Stomach (tissue), 9 donors: ENCODE measurements around the gene FBP2. TPM values are rescaled to one million over a fixed set of nuclear protein-coding genes. Genes with fewer than 3 reads are reported as not detected.

Source experiments
- DNase-seq, 2 donors: peaks; one replicate each; pipeline versions ENCODE4 v3.0.0 to v3.0.0-alpha.2; 2013 to 2019
- H3K27ac ChIP-seq, 5 donors: fragments of 200-600 bp in 4 of 5; sonication (generic) in 4 of 5; one replicate each; pipeline ENCODE4 v1.5.1; 2013 to 2019; ENCODE audit warnings: mild to moderate bottlenecking in 1 of 5, moderate library complexity in 1 of 5
- H3K27me3 ChIP-seq, 3 donors: fragments of 200-600 bp; sonication (generic); one replicate each; pipeline ENCODE4 v1.5.1; 2017 to 2019; ENCODE audit warnings: mixed run types in 1 of 3
- H3K36me3 ChIP-seq, 4 donors: fragments of 200-600 bp; sonication (generic); 1 replicate in 3 of 4; 2 replicates in 1 of 4; pipeline ENCODE4 v1.5.1; 2016 to 2019
- H3K4me1 ChIP-seq, 4 donors: fragments of 200-600 bp; sonication (generic); one replicate each; pipeline ENCODE4 v1.5.1; 2016 to 2019
- H3K4me3 ChIP-seq, 4 donors: fragments of 200-600 bp; sonication (generic) in 3 of 4; one replicate each; pipeline ENCODE4 v1.5.1; 2016 to 2019; ENCODE audit warnings: mild to moderate bottlenecking in 1 of 4
- H3K9me3 ChIP-seq, 4 donors: fragments of 200-600 bp; sonication (generic); one replicate each; pipeline ENCODE4 v1.5.1; 2016 to 2019
- EP300 ChIP-seq: sonication (generic); formaldehyde crosslinking; IDR thresholded peaks from one replicate; pipeline ENCODE4 v1.6.1; 2017; ENCODE audit warnings: antibody characterized with exemption
- POLR2A ChIP-seq, 4 donors: fragments of 450-650 bp; IDR thresholded peaks; one replicate each; pipeline ENCODE4 v1.6.1; 2016; ENCODE audit warnings: antibody characterized with exemption in 4 of 4, control low read depth in 2 of 4, mild to moderate bottlenecking in 1 of 4, moderate library complexity in 1 of 4
- POLR2AphosphoS5 ChIP-seq, 3 donors: sonication (generic); formaldehyde crosslinking; IDR thresholded peaks; one replicate each; pipeline ENCODE4 v1.6.1; 2016; ENCODE audit warnings: antibody characterized with exemption in 3 of 3
- WGBS, 5 donors: extraction: QIAGEN DNeasy Blood & Tissue Kit in 3 of 5; methylation state at CpG; one replicate each; pipeline versions ENCODE4 v1.1.5 to v1.1.7; 2013 to 2018; 5-methylcytosine and 5-hydroxymethylcytosine counted together
- intact Hi-C: fragments of 100-400 bp; cut with DNase I; formaldehyde crosslinking; loops from one replicate; pipeline ENCODE4 v1.15.1; 2023; ENCODE audit warnings: low total_unique reads
- polyA plus RNA-seq, 3 donors: library from polyadenylated mRNA; stranded (reverse); fragments of 200-250 nt; gene quantifications; one replicate each; pipeline ENCODE4 v1.2.3, GENCODE V29; 2013
- total RNA-seq, 5 donors: library from RNA; depleted of rRNA; stranded (reverse); fragments of >200 nt; gene quantifications; one replicate each; pipeline versions ENCODE4 v1.1.0 to v1.2.3, GENCODE V29; 2014 to 2016
- TF ChIP-seq, protein P1 (sequence below), 7 experiments: fragments of 450-650 bp in 4 of 7; fragments of 200-600 bp in 3 of 7; sonication (generic) in 3 of 7; IDR thresholded peaks; one replicate each; pipeline ENCODE4 v1.5.1; 2016 to 2019; ENCODE audit warnings: antibody characterized with exemption in 7 of 7, control low read depth in 2 of 7, mild to moderate bottlenecking in 1 of 7
- donor health status: healthy with polysubstance abuse.
- donor health status: Bipolar disorder and iron deficiency.
- donor health status: healthy.

Gene FBP2
- total and polyA plus RNA-seq, 8 donors, result 15.6 to 86.4 (median 29.3) TPM; not detected in 1

DNA sequence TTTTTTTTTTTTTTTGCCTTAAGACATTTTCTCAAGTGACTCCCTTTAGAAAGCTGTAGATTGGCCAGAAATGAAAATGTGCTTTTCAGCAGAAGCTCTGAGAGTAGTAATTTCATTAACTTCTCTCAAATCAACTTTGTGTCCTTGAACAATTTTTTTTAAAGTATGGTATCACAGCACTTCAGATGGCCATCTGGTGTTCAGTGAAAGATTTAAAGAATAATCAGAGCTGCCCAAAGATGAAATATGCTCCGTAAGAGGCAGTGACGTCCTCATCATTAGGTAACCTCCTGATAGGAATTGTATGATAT lies 81.7 kb downstream of the FBP2 start:
- intact Hi-C loops, result no loop called here
- TF ChIP-seq POLR2A (IDR thresholded peaks at IDR 0.05), result no peak
- TF ChIP-seq POLR2AphosphoS5 (IDR thresholded peaks at IDR 0.05), result no peak
- no peak for TF ChIP-seq EP300
- TF ChIP-seq, protein P1, sequence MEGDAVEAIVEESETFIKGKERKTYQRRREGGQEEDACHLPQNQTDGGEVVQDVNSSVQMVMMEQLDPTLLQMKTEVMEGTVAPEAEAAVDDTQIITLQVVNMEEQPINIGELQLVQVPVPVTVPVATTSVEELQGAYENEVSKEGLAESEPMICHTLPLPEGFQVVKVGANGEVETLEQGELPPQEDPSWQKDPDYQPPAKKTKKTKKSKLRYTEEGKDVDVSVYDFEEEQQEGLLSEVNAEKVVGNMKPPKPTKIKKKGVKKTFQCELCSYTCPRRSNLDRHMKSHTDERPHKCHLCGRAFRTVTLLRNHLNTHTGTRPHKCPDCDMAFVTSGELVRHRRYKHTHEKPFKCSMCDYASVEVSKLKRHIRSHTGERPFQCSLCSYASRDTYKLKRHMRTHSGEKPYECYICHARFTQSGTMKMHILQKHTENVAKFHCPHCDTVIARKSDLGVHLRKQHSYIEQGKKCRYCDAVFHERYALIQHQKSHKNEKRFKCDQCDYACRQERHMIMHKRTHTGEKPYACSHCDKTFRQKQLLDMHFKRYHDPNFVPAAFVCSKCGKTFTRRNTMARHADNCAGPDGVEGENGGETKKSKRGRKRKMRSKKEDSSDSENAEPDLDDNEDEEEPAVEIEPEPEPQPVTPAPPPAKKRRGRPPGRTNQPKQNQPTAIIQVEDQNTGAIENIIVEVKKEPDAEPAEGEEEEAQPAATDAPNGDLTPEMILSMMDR (IDR thresholded peaks at IDR 0.05), result no peak

DNA sequence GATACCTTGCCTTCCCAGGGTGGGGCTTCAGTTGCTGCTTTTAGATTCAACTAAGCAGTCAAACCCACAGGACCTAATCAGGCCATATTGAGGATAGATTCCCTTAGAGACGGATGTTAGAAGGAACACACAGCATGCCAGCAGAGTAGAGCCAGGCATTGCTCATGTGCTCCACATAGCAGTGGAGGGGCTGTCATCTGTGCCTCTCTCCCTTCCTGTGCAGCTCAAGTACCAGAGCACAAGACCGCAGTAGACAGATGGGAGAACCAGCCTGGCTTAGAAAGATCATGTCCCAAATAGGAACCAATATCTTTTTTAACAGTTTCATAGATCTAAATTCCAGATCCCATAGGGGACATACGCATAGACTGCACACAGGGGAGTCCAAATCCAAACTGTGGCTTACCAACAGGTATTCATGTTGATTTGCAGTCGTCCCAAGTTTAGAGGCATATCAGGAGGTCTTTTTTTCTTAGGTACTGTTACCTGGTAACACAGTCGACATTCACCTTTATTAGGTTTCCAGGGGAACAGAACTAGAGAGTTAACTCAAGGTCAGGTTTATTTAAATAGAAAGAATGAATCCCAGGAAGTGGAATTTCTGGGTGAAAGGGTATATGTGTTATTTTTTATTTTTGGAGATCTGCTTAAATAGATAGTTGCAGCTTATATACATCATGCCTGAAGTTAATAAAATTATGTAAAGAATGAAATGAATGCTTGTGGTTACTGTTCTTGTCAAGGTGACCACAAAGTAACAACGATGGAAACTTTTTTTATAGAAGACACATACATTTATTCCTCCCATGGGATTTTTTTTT lies 82.3 kb downstream of the FBP2 start:
- no peaks in the 10 kb centered on the region for H3K27me3 ChIP-seq
- 37 to 57% (median 41%) methylated on average over 6 of the region's 6 CpGs for WGBS, 5 donors
- peaks cover 0 to 15% (median 5%) of the 10 kb centered on the region in 4 donors for H3K4me1 ChIP-seq
- intact Hi-C loops, result no loop called here
- H3K4me3 ChIP-seq, result no peak overlapping the region
- H3K36me3 ChIP-seq, result no peaks in the 10 kb centered on the region
- no peak overlapping the region for H3K27ac ChIP-seq
- no peaks in the 10 kb centered on the region for H3K9me3 ChIP-seq
- peak in 1 of 2 donors; percentile 53 for DNase-seq
- TF ChIP-seq POLR2A (IDR thresholded peaks at IDR 0.05) (no peak), POLR2AphosphoS5 (IDR thresholded peaks at IDR 0.05) (no peak), EP300 (no peak)
- TF ChIP-seq, protein P1 (IDR thresholded peaks at IDR 0.05), result no peak

More for the DNA sequence above, 81.7 kb downstream of the FBP2 start:
- DNase-seq, result no peak
- Histone ChIP-seq H3K9me3 (no peaks in the 10 kb centered on the region), H3K27me3 (no peaks in the 10 kb centered on the region), H3K36me3 (no peaks in the 10 kb centered on the region), H3K4me3 (no peak overlapping the region), H3K4me1 (peaks cover 0 to 15% (median 5%) of the 10 kb centered on the region in 4 donors), H3K27ac (no peak overlapping the region)
- WGBS, 5 donors, result 66 to 84% (median 78%) methylated on average over 2 of the region's 2 CpGs

Other genes starting within 250 kb of the FBP2 start
- gene PCAT7, start 38.7 kb downstream of the FBP2 start, total RNA-seq, result 1 to 10 TPM in 2 of 5 donors, under 1 TPM in 2, not detected in 1; 0.45 to 1.8 (median 1.3) TPM
- under 1 TPM; 0.18 to 0.62 (median 0.46) TPM for gene PCAT7, start 38.7 kb downstream of the FBP2 start, polyA plus RNA-seq
- gene FBP1, start 45.7 kb upstream of the FBP2 start, total RNA-seq, result 10 to 100 TPM; 10.7 to 89.1 (median 35.1) TPM
- gene FBP1, start 45.7 kb upstream of the FBP2 start, polyA plus RNA-seq, result 100 to 1,000 TPM in 1 of 3 donors, 10 to 100 TPM in 2; 48.1 to 122 (median 61.4) TPM
- gene AOPEP, start 132.9 kb upstream of the FBP2 start, total RNA-seq, result 100 to 1,000 TPM in 4 of 5 donors, 10 to 100 TPM in 1; 89.7 to 407 (median 153) TPM
- 10 to 100 TPM; 73.9 to 88.0 (median 82.0) TPM for gene AOPEP, start 132.9 kb upstream of the FBP2 start, polyA plus RNA-seq